AG10803 (cell line): ENCODE measurements around the gene MUC21.

Experiments used
- DNase-seq: peaks from one replicate; pipeline ENCODE4 v3.0.0; 2010; ENCODE audit warnings: low read depth
- H3K4me3 ChIP-seq: 2 replicates; pipeline ENCODE4 v1.5.1; 2011; ENCODE audit warnings: mild to moderate bottlenecking, low read length, control low read depth
- CTCF ChIP-seq: conservative IDR thresholded peaks from 2 replicates; pipeline ENCODE4 v1.5.1; 2011; ENCODE audit warnings: mild to moderate bottlenecking, low read length, control low read depth, inconsistent platforms

MUC21 gene

GRCh38 chr6:30983439-30983838, at the start of gene MUC21:
Gene MUC21 (plus strand): TSS chr6:30983718. CDS start chr6:30983959, 241 bp downstream.
- TF ChIP-seq CTCF: no peak

DNA sequence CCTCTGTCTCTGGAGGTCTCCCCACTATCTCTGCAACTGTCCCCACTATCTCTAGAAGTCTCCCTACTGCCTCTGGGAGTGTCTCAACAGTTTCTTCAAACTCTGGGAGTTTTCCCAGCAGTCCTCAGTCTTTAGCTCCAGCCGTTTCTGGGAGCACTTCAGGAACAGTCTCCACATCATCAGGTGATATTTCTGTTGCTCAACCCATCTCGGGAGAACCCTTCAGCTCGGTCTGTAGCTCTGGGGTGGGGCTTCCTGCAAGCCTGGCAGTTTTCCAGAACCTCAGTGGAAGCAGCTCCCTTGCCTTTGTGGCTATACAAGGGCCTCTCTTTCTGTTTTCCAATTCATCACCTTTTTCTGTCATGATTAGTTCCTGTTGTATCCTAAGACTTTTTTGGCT, 48.5 kb upstream of the MUC21 start:
- H3K4me3 ChIP-seq: no peak overlapping the region
- DNase-seq: no peak

More at GRCh38 chr6:30983439-30983838, at the start of gene MUC21:
- no peak for DNase-seq
- H3K4me3 ChIP-seq: no peak within 1 kb of the TSS

DNA sequence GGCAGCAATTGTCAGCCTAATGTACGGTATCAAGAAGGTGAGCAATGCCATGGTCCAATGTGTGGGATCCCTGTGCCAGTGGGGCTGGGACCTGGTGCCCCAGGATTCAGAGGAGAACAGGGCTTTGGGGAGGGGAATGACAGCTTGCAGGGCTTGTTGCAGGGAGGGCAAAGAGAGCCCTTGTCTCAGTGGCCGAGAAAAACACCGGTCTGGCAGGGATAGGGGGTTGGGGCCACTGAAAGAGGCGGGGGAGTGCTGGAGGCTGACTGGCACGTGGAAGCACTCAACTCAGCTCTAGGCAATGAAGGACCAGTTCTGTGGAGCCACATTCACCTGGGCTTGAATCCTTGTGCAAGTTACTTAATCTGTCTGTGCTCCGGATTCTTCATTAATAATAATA, 46.3 kb upstream of the MUC21 start:
- no peak for TF ChIP-seq CTCF
- H3K4me3 ChIP-seq: no peak overlapping the region
- no peak for DNase-seq

More for the DNA sequence above, 48.5 kb upstream of the MUC21 start:
- TF ChIP-seq CTCF: no peak

DNA sequence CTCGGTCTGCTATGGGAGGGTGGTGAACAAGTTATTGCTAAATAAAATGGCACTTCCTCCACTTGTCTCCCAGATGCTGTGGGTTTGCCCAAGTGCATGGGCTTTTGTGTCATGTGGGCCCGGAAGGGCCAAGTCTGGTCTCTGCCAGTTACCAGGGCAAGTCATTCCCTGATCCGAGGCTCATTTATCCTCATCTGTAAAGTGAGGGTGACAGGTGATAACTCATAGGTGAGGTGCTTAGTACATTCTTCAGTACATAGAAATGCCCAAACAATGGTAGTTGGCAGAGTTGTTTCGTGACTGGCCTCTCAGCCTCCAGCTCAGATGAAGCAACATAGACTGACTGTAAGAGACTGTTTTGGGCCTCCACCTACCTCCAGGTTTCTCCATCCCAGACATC, 44.8 kb upstream of the MUC21 start:
- H3K4me3 ChIP-seq: no peak overlapping the region
- no peak for DNase-seq
- no peak for TF ChIP-seq CTCF

- peak; percentile 29 for DNase-seq
- no peak overlapping the region for H3K4me3 ChIP-seq
- TF ChIP-seq CTCF: no peak
Observed at GRCh38 chr6:30939473-30939872, 44.0 kb upstream of the MUC21 start.

GRCh38 chr6:30940361-30940986, 43.0 kb upstream of the MUC21 start, which contains the start of gene MUCL3:
Gene MUCL3 (plus strand): TSS chr6:30940973. CDS start chr6:30941000, 27 bp downstream.
- DNase-seq: no peak
- TF ChIP-seq CTCF: no peak

GRCh38 chr6:30942338-30943060, 41.0 kb upstream of the MUC21 start:
- TF ChIP-seq CTCF: peak; percentile 78
- peak; percentile 85 for DNase-seq
- no peak overlapping the region for H3K4me3 ChIP-seq

More at GRCh38 chr6:30940361-30940986, 43.0 kb upstream of the MUC21 start, which contains the start of gene MUCL3:
- H3K4me3 ChIP-seq: no peak within 1 kb of the TSS
